Right lung (tissue), 10 donors: ENCODE results near the gene NLGN4Y. TPM values are rescaled to one million over a fixed set of nuclear protein-coding genes. Genes with fewer than 3 reads are reported as not detected.

Source experiments
- DNase-seq, 2 donors: peaks; one replicate each; pipeline ENCODE4 v3.0.0-alpha.2; 2013
- long read RNA-seq, 8 donors: transcript quantifications; one replicate each; lab custom pipeline, GENCODE V29; 2026
- polyA plus RNA-seq, 5 donors: library from polyadenylated mRNA; unstranded; fragments of 120-200 nt; gene quantifications; one replicate each; pipeline versions ENCODE4 v1.2.1 to v1.2.3, GENCODE V29; 2013; ENCODE audit warnings: inconsistent platforms in 1 of 5, low replicate concordance in 1 of 5; ENCODE audit not compliant: insufficient read length in 5 of 5, insufficient read depth in 1 of 5

The NLGN4Y gene
- 10 to 100 TPM in 2 of 5 donors, under 1 TPM in 3; 0.04 to 22.1 (median 0.28) TPM for polyA plus RNA-seq
- long read RNA-seq, donor 1, partial matches to known transcripts = 0 of 2 reads
- long read RNA-seq, donor 1, other reads (novel, unspliced or antisense) = 0 of 2 reads
- long read RNA-seq, donor 2 = 0 reads
- long read RNA-seq, donor 3 = 0 reads
- long read RNA-seq, donor 4 = 0 reads
- long read RNA-seq, donor 5, full-length matches to known transcripts = 1 of 1 reads
- long read RNA-seq, donor 5, partial matches to known transcripts = 0 of 1 reads
- long read RNA-seq, donor 5, other reads (novel, unspliced or antisense) = 0 of 1 reads
- long read RNA-seq, donor 6 = 0 reads
- long read RNA-seq, donor 7 = 0 reads
- long read RNA-seq, donor 8 = 0 reads

DNA sequence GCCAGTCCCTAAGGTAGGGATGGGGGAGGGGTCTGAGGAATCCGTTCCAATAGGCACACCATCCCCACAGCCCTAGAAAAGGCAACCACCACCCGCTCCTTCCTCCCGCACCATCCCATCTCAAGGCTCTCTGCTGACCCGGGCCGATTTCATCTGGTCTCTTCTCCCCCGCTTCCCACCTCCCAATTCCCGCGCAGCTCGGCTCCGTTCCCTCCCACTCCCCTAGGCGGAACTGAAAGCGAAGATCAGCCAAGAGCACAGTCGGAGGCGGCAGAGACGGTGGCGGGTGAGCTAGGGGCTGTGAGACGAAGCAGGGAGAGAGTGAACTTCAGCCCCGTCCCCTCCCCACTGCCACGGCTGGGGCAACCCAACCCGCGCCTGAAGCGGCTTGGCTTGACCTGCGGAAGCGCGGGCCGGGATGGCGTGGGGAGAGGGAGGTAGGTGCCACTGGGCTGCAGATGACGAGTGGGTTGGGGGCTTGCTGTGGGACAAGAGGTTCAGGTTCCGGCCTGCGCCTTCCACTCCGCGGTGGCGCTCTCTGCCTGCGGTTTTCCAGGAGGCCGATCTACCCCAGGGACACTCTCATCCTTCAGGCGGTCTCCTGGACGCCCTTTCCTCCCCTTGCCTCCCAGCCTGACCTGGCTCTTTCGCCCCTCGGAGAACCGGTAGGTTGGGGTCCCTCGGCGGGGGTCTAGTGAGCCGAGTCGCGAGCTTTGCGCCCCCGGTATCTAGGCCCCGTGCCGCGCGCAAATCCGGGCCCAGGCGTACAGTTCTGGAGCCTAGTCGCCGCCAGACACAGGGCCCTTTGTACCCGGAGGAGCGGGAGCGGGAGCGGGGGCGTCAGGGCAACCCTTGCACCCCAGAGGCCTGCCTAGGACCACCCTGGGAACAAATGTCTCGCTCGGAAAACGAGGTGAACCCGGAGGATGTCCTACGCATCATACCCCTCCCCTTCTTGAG lies at the start of gene NLGN4Y:
Gene NLGN4Y (plus strand): TSS at position 258 of the 960 bp plus-strand sequence. CDS start 97,591 bp downstream, outside the sequence.
- DNase-seq = no peak

DNA sequence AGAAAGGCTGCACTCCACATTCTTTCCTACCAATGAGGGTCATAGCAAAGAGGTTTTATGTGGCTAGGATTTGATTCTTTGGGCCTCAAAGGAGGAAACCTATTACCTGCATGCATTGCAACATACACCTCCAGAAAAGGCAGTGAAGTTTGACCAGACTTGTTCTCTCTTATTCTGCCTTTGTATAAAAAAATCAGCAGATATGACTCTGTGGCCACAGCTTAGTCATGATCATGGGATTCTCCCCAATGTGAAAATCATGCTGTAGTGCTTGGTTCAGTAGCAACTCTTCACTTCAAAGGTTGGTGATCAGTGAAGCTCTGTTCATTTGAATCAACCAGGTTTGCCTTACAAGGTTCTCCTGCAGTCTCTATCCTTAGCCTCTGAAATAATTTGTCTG lies 38.4 kb upstream of the NLGN4Y start:
- DNase-seq = no peak

DNA sequence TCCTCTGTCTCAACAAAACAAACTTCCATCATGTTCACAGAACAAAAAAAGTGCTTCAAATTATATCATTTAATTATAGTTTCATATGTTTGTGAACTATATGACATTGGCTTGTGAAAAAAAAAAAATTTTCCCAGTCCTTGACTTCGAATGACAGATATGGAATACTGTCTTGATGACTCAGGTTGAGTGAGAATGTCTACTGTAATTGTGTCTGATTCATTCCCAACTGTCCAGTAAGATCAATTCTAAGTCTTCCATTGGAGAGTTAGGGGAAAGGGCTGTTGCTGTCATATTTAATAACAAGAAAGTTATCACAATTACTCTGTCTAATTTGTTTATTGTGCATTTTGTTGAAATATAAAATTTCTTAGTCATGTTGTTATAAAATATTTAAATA lies 34.1 kb upstream of the NLGN4Y start:
- DNase-seq = no peak

DNA sequence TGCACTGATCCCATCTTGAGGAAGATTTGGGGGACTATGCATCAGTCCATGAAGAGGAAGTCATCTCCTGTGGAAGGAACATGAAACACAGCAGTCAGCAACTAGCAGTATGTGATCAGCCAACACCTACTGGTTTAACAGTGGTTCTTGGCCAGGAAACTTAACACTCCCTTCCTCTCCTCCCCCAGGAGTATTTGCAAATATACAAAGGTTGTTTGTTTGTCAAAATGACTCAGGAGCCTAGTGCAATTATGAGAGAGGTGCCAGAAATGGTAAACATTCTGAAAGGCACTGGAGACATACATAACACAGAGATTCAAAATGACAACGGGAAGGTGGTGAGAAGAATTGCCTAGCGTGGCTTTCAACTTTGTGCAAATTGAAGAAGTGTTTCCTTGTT lies 26.3 kb upstream of the NLGN4Y start:
- DNase-seq = no peak

DNA sequence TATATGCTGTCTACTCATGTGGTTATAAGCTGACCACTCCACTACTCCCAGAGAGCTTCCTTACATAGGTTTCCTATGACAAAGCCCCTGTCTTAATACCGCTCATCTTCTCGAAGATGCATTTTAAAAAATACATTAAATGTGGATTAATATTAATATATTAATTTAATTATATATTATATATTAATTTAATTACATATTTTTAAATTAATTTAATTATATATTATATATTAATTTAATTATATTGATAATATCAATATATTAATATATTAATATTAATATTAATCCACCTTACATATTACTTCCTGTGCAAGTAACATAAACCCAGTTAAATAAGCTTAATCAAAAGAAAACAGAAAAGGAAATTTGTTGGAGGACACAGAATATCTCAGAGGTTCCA lies 19.7 kb upstream of the NLGN4Y start:
- no peak for DNase-seq

DNA sequence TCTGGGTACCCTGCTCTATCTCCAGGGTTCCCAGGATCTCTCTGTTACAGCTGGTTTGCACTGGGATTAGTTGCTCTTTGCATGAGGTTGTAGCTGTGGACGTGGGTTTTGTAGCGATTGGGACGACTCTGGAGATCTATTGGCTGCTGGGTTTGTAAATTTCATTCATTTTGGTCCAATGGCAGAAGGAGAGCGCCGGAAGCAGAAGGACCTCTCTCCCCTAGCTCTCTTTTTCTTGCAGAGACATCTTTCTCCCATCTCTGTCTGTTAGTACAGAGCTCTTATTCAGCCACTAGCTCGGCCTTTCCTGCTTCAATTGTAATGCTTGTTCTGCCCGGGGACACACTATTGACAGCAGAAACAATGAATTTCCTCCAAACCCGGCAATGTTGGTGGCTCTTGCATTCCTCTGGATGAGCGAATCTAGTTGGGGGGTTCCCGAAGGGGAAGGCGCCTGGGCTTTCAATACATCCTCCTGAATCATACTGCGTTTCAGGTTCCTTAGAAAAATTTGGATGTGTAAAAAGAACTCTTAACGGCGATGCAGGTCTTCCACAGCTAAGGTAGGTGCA lies 1.9 kb upstream of the NLGN4Y start:
- DNase-seq = no peak

DNA sequence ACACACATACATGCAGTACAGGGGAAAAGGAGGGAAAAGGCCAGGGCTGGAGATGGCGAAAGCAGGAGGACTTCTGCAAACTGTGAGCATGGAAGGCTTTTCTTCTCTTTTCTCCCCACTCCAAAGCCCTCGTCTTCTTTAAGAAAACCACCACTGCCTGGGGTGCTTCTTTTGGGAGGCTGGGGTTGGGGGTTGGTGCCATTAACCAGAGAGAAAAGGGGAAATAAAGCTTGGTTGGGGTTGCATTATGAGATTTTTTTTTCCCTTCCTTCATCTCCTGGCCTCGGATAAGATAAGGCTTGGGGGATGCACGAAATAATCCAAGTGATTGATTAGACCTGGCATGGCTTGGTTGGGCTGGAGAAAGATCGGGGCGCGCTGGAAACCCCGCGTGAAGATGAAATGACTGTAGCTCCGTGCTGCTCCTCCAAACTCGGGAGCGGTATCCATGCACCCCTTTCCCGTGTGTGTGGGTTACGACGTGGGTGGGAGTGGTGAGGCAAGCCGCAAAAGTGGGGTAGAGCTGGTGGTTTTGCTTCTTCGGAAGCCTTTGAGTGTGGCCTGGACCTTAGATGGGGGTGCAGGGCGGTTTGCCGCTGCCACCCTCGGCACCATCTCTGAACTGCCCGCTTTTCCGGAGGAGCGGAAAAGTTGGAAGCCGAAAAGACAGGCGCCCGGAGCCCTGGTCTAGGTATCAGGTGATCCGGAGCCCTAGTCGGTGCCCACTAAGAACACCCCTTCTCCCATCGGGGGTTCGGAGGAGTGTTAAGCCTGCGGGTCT lies 648 bp upstream of the NLGN4Y start:
- DNase-seq = no peak

DNA sequence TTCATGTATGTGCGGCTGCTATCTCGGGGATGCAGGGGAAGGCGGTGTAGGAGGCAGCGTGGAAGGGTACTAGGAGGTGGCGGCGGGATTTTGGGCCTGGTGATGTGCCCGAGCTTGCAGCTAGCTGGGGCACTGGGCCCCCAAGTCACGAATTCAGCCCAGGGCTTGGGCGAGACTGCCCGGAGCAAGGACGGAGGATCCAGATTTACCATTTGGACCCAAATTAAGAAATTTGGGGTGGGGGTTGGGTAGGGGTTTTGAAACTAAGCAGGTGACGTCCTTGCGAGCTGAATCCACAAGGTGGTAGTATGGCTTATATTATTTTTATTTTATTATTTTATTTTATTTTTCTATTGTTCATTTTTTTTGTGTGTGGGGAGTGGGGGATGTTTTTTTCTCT lies 986 bp downstream of the NLGN4Y start:
- DNase-seq = no peak

DNA sequence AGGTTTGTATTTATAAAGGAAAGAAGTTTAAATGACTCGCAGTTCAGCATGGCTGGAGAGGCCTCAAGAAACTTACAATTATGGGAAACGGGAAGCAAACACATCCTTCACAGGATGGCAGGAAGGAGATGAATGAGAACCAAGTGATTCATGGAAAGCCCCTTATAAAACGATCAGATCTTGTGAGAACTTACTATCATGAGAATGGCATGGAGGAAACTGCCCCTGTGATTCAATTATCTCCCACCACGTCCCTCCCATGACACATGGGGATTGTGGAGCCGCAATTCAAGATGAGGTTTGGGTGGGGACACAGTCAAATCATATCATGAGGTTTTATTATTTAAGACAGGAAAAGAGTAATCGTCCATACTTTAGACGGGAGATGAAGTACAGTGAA lies 4.0 kb downstream of the NLGN4Y start:
- no peak for DNase-seq

DNA sequence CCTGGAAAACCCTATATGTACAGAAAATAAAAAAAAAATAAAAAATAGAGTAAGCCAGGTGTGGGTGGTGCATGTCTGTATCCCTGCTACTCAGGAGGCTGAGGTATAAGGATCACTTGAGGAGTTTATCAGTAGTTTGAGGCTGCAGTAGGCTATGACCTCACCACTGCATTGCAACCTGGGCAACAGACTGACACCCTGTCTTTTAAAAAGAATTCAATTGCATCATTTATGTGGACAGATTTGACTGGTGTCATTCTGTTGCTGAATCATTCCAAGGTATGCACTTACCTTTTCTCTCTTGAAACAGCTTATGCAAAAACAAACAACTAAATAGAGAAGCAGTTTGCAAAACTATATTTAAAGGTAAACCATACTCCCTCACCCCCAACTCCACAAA lies 12.4 kb downstream of the NLGN4Y start:
- DNase-seq = no peak

DNA sequence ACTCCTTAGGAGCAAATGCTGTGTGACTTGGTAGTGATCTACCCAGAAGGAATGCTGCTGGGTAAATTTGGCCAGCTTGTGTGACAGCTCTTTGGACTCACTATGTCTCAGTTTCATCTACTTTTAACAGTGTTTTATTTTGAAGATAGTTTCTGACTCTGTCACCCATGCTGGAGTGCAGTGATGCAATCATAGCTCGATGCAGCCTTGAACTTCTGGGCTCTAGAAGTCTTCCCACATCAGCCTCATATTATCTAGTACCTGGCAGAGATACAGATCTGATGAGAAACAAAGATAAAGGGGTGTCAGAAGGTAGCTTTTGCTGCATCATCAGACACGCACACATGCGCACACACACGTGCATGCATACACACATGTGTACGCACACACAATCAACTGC lies 19.2 kb downstream of the NLGN4Y start:
- DNase-seq = no peak

DNA sequence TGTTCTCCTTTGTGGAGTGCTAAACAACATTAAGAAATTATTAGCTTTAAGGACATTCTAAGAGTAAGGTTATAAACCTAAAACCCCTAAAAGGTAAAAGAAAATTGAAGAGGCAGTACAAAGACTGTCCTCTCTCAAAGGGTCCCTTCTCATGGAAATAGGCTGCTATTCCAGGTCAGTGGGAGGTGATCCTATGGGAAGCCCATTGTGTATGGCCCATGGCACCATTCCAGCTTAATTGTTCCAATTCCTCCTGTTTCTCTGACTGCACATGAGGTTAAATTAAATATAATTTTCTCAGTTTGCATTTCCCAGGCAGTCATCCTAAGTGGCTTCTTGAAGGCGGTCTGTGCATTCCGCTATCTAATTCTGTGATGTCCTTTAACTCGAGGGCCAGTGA lies 57.0 kb downstream of the NLGN4Y start:
- no peak for DNase-seq

DNA sequence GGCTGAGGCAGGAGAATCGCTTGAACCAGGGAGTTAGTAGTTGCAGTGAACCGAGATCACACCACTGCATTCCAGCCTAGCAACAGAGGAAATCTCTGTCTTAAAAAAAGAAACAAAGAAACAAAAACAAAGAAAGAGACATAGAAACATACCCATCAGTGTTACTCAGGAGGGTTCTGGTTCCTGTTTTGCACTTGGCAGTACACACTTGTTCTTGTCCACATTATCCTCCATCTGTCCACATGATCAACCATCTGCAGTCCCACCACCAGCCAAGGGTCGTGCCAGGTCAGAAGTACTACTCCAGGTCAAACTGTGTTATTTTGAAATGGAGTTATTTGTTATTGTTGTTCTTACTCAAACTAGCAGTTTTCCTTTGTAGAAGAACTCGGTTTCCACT lies 62.4 kb downstream of the NLGN4Y start:
- no peak for DNase-seq

DNA sequence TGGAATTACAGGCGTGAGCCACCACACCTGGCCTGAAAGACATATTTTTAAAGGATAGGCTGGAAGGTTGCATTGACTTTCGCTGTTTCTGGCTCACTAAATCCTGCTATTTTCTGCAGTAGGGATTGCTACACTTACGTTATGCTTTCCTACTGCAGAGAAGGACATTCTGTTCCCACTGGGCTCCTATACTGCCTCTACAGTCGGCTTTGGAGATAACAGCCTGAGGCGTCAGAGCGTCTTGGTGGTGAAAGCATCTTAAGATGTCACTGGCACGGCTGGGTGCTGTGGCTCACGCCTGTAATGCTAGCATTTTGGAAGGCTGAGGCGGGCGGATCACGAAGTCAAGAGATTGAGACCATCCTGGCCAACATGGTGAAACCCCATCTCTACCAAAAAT lies 77.0 kb downstream of the NLGN4Y start:
- DNase-seq = no peak

DNA sequence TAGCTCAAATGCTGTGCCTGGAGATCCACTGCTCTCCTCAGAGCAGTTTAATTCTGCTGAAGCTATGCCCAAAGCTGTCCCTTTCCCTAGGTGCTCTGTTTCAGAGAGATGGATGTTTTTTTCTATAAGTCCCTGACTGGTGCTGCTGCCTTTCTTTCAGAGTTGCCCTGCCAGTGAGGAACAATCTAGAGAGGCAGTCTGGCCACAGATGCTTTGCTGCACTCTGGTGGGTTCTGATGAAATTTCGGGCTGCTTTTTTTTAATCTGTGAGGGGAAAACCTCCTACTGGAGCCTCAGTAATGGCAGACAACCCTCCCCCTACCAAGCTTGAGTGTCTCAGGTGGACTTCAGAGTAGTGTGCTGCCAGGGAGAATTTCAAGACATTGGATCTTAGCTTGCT lies 93.3 kb downstream of the NLGN4Y start:
- DNase-seq = no peak

DNA sequence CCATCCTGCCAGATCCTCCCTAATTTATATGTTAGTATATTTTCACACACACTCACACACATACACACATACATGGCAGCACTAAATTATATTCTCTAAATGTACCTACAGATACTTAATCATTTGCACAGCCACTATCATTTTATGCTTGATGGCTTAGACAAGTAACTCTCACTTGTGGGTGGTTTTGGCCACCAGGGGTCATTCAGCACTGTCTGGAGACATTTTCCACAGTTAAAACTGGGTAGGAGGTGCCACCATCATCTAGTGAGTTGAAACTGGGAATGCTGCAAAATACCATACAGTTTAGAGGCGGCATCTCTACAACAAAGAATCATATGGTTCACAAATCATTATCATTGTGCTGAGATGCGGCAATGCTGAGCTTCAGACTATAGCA lies 94.2 kb downstream of the NLGN4Y start:
- no peak for DNase-seq

DNA sequence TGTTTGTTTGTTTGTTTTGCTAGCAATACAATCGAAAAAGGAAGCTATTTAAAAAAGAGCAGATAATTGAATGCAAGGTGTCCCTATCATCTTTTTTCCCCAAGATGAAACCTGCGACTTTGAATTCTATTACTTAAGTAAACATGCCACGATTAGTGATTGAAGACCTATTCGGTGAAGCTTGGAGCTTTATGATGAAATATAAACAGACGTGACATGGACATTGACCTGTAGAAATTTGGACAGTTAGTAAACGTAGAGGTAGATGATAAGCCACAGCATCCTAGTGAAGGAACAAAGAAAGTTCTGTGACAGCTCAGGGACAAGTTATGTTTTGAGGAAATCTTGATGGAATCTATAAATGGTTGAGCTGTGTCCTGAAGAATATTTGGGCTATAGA lies 103.9 kb downstream of the NLGN4Y start:
- DNase-seq = no peak

DNA sequence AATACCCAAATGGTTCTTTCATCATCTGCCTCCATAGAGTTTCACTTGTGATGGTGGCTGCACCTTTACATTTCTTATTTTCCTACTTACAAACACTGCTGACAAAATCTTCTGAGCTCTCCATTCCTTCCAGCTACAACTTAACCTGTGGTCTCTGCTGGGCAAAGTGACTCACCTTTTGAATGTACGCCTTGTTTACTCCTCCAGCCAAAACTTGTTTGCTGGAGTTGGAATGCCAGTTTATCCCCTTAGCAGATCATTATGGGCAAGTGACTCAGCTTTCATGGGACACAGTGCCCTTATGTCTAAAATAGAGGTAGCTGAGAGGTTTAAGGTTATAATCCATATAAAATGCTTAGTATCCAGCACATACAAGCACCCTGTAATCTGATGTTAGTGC lies 107.3 kb downstream of the NLGN4Y start:
- no peak for DNase-seq

DNA sequence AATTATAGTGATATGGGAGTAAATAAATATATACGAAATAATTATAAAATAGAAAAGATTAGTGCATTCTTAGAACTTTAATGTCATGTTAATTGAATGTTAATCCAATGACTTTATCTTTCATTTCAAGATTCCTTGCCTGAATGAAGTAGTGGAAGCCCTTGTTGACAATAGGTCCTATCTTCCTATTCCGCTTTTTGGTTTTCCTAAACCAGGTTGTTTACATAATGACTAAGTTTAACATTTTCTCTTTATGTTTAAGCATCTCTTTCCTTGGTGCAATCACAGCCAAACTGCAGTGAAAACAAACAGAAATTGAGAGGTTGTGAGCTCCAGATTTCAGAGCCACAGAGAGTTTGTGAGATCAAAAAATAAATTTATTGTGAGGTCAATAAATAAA lies 109.4 kb downstream of the NLGN4Y start:
- no peak for DNase-seq

DNA sequence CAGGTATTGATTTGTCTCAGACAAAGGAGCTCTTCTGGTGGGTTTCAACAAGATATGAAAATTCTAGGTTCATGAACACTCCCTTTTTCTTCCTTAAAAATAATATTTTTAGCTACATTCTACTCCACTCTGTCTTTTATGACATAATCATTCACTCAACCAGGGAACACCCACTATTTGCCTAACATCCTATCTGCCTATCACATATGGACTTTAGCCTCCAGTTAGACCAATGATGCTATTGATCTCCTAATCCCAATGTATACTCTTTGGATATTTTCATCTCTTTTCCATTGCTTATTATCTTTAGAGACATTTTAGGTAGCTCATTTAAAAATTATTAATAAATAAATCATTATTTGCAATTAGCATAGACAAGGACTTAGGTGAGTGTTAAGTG lies 110.6 kb downstream of the NLGN4Y start:
- DNase-seq = no peak

DNA sequence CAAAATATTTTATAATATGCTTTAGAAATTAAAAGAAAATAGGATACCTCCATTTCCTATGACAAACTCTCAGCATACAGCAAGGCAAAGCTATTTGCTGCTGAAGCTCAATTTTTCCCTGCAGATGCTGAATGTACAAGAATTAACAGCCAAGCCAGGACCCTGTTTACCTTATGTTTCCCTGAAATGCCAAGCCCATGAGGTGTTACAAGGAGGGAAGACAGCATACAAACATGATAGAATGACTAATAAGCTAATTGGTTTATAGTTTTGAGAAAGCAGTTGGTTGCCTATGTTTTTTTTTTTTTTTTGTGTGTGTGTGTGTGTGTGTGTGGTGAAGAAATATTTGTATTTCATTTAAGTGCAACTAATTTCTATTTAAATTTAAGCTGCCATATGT lies 113.2 kb downstream of the NLGN4Y start:
- no peak for DNase-seq

DNA sequence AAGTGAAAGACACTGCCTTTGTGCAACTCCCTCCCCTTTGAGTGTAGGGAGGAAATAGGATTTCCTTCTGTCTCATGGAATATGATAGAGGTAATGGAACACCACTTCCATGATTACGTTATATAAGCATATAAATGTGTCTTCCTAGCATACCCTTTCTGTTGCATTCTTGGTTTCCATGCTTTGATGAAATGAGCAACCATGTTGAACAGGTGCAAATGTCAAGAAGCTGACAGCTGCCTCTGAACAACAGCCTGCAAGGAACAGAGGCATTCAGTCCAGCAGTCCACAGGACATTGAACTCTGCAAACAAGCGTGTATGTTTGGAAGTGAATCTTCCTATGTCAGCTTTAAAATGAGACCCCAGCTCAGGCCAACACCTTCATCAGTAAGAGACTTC lies 117.5 kb downstream of the NLGN4Y start:
- DNase-seq = no peak
